HCT116 (cell line): Measurements from ENCODE around the gene CRX. TPM values are rescaled to one million over a fixed set of nuclear protein-coding genes. Genes with fewer than 3 reads are reported as not detected.

Source experiments
- ATAC-seq: fragments of 200-7000 bp; cut with Tn5 transposase; 2 replicates; pipeline ENCODE4 v1.9.1; 2020; ENCODE audit warnings: mild to moderate bottlenecking, moderate library complexity
- BruUV-seq: library from RNA; stranded (reverse); fragments of 400-500 nt; replicated peaks from 2 replicates; lab custom pipeline; 2021; lab: Mats Ljungman, UMichigan
- CTCF ChIA-PET: fragments of 300-600 bp; sonication (Branson Sonifier 250); formaldehyde crosslinking; loops from one replicate; lab custom pipeline; 2021; ENCODE audit warnings: antibody characterized with exemption; lab: Charles Lee
- POLR2A ChIA-PET: fragments of 300-600, 350-600 bp; sonication (Branson Sonifier 250); formaldehyde crosslinking; loops from one replicate; lab custom pipeline; 2021; ENCODE audit warnings: antibody characterized with exemption; lab: Charles Lee
- RAD21 ChIA-PET, 2 experiments: fragments of 300-600 bp; sonication (Branson Sonifier 250); formaldehyde crosslinking; loops; one replicate each; lab custom pipeline; 2023; ENCODE audit warnings: low total read pairs in 2 of 2; ENCODE audit not compliant: uncharacterized antibody in 2 of 2, unreplicated experiment in 2 of 2, low non-redundant PET in 1 of 2; lab: Charles Lee
- DNase-seq: peaks from one replicate; pipeline ENCODE4 v3.0.0-alpha.2; 2010; ENCODE audit warnings: low read depth, low spot score
- H2AFZ ChIP-seq: fragments of 200-600 bp; shearing (Covaris generic), sonication (generic); 2 replicates; pipeline ENCODE4 v1.6.1; 2017; ENCODE audit warnings: low read depth, mixed run types, mixed read lengths, antibody characterized with exemption, low read length; ENCODE audit not compliant: poor library complexity, severe bottlenecking
- H3K27ac ChIP-seq: 2 replicates; pipeline ENCODE4 v1.5.1; 2012; ENCODE audit warnings: low read depth, low read length
- H3K27me3 ChIP-seq: fragments of 200-600 bp; sonication (generic); 2 replicates; pipeline ENCODE4 v1.6.1; 2016; ENCODE audit warnings: mixed run types, low read length, mixed read lengths; ENCODE audit not compliant: insufficient read depth
- H3K36me3 ChIP-seq, 2 experiments: fragments of 200-500 bp in 1 of 2; fragments of 200-600 bp in 1 of 2; sonication (Bioruptor generic) in 1 of 2; sonication (generic) in 1 of 2; 2 replicates each; pipeline versions ENCODE4 v1.5.1 to v1.6.1; 2014 to 2016; ENCODE audit warnings: low read length in 2 of 2, inconsistent platforms in 1 of 2, mixed read lengths in 1 of 2, mixed run types in 1 of 2; ENCODE audit not compliant: insufficient read depth in 2 of 2, control insufficient read depth in 1 of 2
- H3K4me1 ChIP-seq, 2 experiments: fragments of 200-600 bp in 1 of 2; sonication (generic) in 1 of 2; 2 replicates each; pipeline versions ENCODE4 v1.5.1 to v1.6.1; 2012 to 2017; ENCODE audit warnings: low read length in 2 of 2, inconsistent platforms in 1 of 2, mild to moderate bottlenecking in 1 of 2, mixed read lengths in 1 of 2, mixed run types in 1 of 2, moderate library complexity in 1 of 2; ENCODE audit not compliant: insufficient read depth in 2 of 2, control insufficient read depth in 1 of 2
- H3K4me2 ChIP-seq: fragments of 200-600 bp; sonication (generic); 2 replicates; pipeline ENCODE4 v1.6.1; 2017; ENCODE audit warnings: mixed run types, low read length, mixed read lengths
- H3K4me3 ChIP-seq, 2 experiments: fragments of 200-600 bp in 1 of 2; sonication (generic) in 1 of 2; replicated peaks in 1 of 2; 2 replicates each; pipeline ENCODE4 v1.5.1; 2011 to 2016; ENCODE audit warnings: low read length in 2 of 2, control low read depth in 1 of 2, low read depth in 1 of 2, mild to moderate bottlenecking in 1 of 2, mixed read lengths in 1 of 2, mixed run types in 1 of 2
- H3K79me2 ChIP-seq: fragments of 200-600 bp; sonication (generic); 2 replicates; pipeline ENCODE4 v1.6.1; 2017; ENCODE audit warnings: mild to moderate bottlenecking, mixed run types, low read length, moderate library complexity, mixed read lengths; ENCODE audit not compliant: insufficient read depth
- H3K9ac ChIP-seq: fragments of 200-600 bp; sonication (generic); 2 replicates; pipeline ENCODE4 v1.6.1; 2016; ENCODE audit warnings: low read length, mixed read lengths
- H3K9me2 ChIP-seq: fragments of 200-600 bp; sonication (generic), shearing (Covaris generic); 2 replicates; pipeline ENCODE4 v1.6.1; 2017; ENCODE audit warnings: mixed run types, mild to moderate bottlenecking, moderate library complexity; ENCODE audit not compliant: insufficient read depth
- H3K9me3 ChIP-seq, 2 experiments: fragments of 200-500 bp in 1 of 2; fragments of 200-600 bp in 1 of 2; sonication (Bioruptor generic) in 1 of 2; sonication (generic) in 1 of 2; 2 replicates each; pipeline ENCODE4 v1.6.1; 2014 to 2017; ENCODE audit warnings: low read length in 2 of 2, mixed read lengths in 2 of 2, inconsistent platforms in 1 of 2, low read depth in 1 of 2, mild to moderate bottlenecking in 1 of 2, mixed run types in 1 of 2, moderate library complexity in 1 of 2; ENCODE audit not compliant: control insufficient read depth in 1 of 2, insufficient read depth in 1 of 2
- H4K20me1 ChIP-seq: fragments of 200-600 bp; sonication (generic), shearing (Covaris generic); 2 replicates; pipeline ENCODE4 v1.6.1; 2017; ENCODE audit warnings: mixed run types, mild to moderate bottlenecking, moderate library complexity; ENCODE audit not compliant: insufficient read depth
- EGR1 ChIP-seq: IDR thresholded peaks from 2 replicates; pipeline ENCODE4 v1.6.1; 2012; ENCODE audit warnings: low read depth
- ELF1 ChIP-seq: IDR thresholded peaks from 2 replicates; pipeline ENCODE4 v1.6.1; 2012; ENCODE audit warnings: low read depth, borderline replicate concordance
- POLR2A ChIP-seq: IDR thresholded peaks from 2 replicates; pipeline ENCODE4 v1.7.0; 2011; ENCODE audit warnings: borderline replicate concordance; ENCODE audit not compliant: insufficient read depth, insufficient read length; ENCODE audit errors: extremely low read depth
- POLR2AphosphoS5 ChIP-seq: IDR thresholded peaks from 2 replicates; pipeline ENCODE4 v1.6.1; 2011; ENCODE audit warnings: mild to moderate bottlenecking, low read depth, low read length, moderate library complexity
- RAD21 ChIP-seq: IDR thresholded peaks from 2 replicates; pipeline ENCODE4 v1.6.1; 2012; ENCODE audit warnings: low read depth, mild to moderate bottlenecking
- SRF ChIP-seq: IDR thresholded peaks from 2 replicates; pipeline ENCODE4 v1.6.1; 2012; ENCODE audit warnings: low read depth
- TCF7L2 ChIP-seq: IDR thresholded peaks from 2 replicates; pipeline ENCODE4 v1.7.0; 2011; ENCODE audit warnings: borderline replicate concordance, inconsistent platforms; ENCODE audit not compliant: insufficient read depth, insufficient read length; ENCODE audit errors: extremely low read depth
- YY1 ChIP-seq: IDR thresholded peaks from 2 replicates; pipeline ENCODE4 v1.6.1; 2011; ENCODE audit warnings: low read length, low read depth, moderate library complexity, mild to moderate bottlenecking; ENCODE audit not compliant: insufficient replicate concordance; ENCODE audit errors: extremely low read depth
- ZFX ChIP-seq: fragments of 450-650 bp; IDR thresholded peaks from 2 replicates; pipeline ENCODE4 v1.6.1; 2017
- intact Hi-C: fragments of 100-400 bp; cut with micrococcal nuclease; formaldehyde crosslinking; loops from 2 replicates; pipeline ENCODE4 v1.10.0; 2022
- total RNA-seq: library from RNA; stranded (reverse); gene quantifications from one replicate; pipeline ENCODE4 v1.2.1, GENCODE V29; 2021; ENCODE audit not compliant: unreplicated experiment
- TF ChIP-seq, protein P1 (sequence below), 3 experiments: fragments of 200-600 bp in 1 of 3; sonication (generic) in 1 of 3; IDR thresholded peaks in 2 of 3; conservative IDR thresholded peaks in 1 of 3; 2 replicates each; pipeline ENCODE4 v1.5.1; 2012 to 2017; ENCODE audit warnings: low read depth in 2 of 3, low read length in 2 of 3, antibody characterized with exemption in 1 of 3, borderline replicate concordance in 1 of 3, control low read depth in 1 of 3, mild to moderate bottlenecking in 1 of 3, mixed read lengths in 1 of 3, mixed run types in 1 of 3, moderate library complexity in 1 of 3; ENCODE audit not compliant: insufficient read depth in 1 of 3

CRX gene
- total RNA-seq, 1 experiment from 2014 or later, result not detected

DNA sequence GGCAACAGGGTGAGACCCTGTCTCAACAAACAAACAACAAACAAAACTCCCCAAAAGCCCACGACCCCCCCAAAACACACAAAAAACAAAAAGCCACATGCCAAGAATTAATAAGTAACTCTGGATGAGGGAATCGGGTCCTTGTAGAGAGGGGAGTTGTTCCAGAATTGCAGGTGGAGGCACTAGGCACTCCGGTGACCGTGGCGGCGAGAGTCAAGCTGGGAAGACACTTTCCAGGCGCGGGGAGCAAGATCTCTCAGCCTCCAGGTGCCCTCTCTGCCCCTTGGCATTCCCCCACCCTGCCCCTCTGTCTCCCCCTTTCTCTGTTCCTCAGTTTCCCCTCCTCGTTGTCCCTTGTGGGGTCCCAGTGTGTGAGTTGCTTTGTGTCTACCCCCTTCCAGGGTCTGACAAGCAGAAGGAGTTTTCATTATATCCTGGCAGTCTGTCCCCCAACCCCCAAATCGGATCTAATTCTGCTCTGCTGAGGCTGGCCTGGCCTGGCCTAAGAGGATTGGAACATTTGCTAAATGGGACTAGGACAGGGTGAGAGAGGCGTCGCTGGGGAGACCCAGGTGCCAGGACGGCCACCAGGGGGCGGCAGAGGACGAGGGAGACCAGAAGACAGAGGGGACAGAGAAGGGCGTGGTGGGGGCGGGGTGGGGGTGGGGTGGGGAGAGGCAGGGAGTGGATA lies 8.3 kb upstream of the CRX start:
- no peaks in the 10 kb centered on the region for H3K79me2 ChIP-seq
- H3K27me3 ChIP-seq, result no peaks in the 10 kb centered on the region
- ChIA-PET RAD21 (no interaction called here), POLR2A (no interaction called here), CTCF (interaction anchor here (1.2 kb wide), 1 partner anchor 48 kb away, joined by 3 read pairs; no protein-coding TSS in a partner anchor)
- no peak overlapping the region for H3K4me3 ChIP-seq
- ATAC-seq, result peak; percentile 99
- H3K27ac ChIP-seq, result no peak overlapping the region
- no peaks in the 10 kb centered on the region for H3K9me3 ChIP-seq
- H4K20me1 ChIP-seq, result no peaks in the 10 kb centered on the region
- intact Hi-C loops, result loop anchor here (5.0 kb wide), 1 partner anchor 49 kb away; no protein-coding TSS in a partner anchor
- H3K4me1 ChIP-seq, result peaks cover 5 to 19% of the 10 kb centered on the region in 2 experiments
- H3K9me2 ChIP-seq, result no peaks in the 10 kb centered on the region
- peak overlapping the region; percentile 32; the same call in 1 of the 2 replicates for H3K4me2 ChIP-seq
- peak; percentile 61 for DNase-seq
- no peak overlapping the region for H2AFZ ChIP-seq
- H3K9ac ChIP-seq, result no peak overlapping the region
- BruUV-seq, result no TSS peak
- TF ChIP-seq EGR1 (no peak), ELF1 (no peak), ZFX (no peak), POLR2AphosphoS5 (no peak), POLR2A (no peak), TCF7L2 (no peak), YY1 (peak; percentile 56), SRF (no peak), RAD21 (peak; percentile 68)
- TF ChIP-seq, protein P1, sequence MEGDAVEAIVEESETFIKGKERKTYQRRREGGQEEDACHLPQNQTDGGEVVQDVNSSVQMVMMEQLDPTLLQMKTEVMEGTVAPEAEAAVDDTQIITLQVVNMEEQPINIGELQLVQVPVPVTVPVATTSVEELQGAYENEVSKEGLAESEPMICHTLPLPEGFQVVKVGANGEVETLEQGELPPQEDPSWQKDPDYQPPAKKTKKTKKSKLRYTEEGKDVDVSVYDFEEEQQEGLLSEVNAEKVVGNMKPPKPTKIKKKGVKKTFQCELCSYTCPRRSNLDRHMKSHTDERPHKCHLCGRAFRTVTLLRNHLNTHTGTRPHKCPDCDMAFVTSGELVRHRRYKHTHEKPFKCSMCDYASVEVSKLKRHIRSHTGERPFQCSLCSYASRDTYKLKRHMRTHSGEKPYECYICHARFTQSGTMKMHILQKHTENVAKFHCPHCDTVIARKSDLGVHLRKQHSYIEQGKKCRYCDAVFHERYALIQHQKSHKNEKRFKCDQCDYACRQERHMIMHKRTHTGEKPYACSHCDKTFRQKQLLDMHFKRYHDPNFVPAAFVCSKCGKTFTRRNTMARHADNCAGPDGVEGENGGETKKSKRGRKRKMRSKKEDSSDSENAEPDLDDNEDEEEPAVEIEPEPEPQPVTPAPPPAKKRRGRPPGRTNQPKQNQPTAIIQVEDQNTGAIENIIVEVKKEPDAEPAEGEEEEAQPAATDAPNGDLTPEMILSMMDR (IDR thresholded peaks at IDR 0.05 in 2 of 3, conservative IDR thresholded peaks at IDR 0.05 in 1 of 3; ENCODE audit: borderline replicate concordance in 1 of 3, insufficient read depth in 1 of 3, low read depth in 2 of 3, low read length in 2 of 3), result peak; percentile 55 to 69 (median 64); a peak in 5 of 6 replicates
- H3K36me3 ChIP-seq, result no peaks in the 10 kb centered on the region
